NB4 (cell line): ENCODE results near the gene RARG.

ENCODE experiments used
- DNase-seq: peaks from one replicate; pipeline ENCODE4 v3.0.0; 2010; ENCODE audit warnings: low read depth
- H3K4me3 ChIP-seq: one replicate; pipeline ENCODE4 v1.5.1; 2011; ENCODE audit warnings: mild to moderate bottlenecking, low read depth, low read length, moderate library complexity
- CTCF ChIP-seq: IDR thresholded peaks from one replicate; pipeline ENCODE4 v1.5.1; 2012; ENCODE audit warnings: low read depth, low read length
- MAX ChIP-seq: IDR thresholded peaks from 2 replicates; pipeline ENCODE4 v1.6.1; 2011; ENCODE audit warnings: low read depth, low read length
- MYC ChIP-seq: IDR thresholded peaks from 2 replicates; pipeline ENCODE4 v1.6.1; 2011; ENCODE audit warnings: low read depth, low read length
- POLR2A ChIP-seq: IDR thresholded peaks from 2 replicates; pipeline ENCODE4 v1.6.1; 2011; ENCODE audit warnings: mild to moderate bottlenecking; ENCODE audit not compliant: insufficient read length; ENCODE audit errors: extremely low read depth

Gene RARG

GRCh38 chr12:53268630-53269562, 36.9 kb upstream of the RARG start:
- H3K4me3 ChIP-seq, result peak overlapping the region; percentile 75
- TF ChIP-seq MYC, result no peak
- TF ChIP-seq POLR2A, result no peak
- no peak for TF ChIP-seq MAX
- no peak for TF ChIP-seq CTCF
- DNase-seq, result no peak

GRCh38 chr12:53267999-53268629, 36.1 kb upstream of the RARG start, which contains the start of gene ESPL1:
Gene ESPL1, plus strand, starts transcription at chr12:53268299. Its CDS starts 468 bp downstream, at chr12:53268767.
- TF ChIP-seq POLR2A (peak; percentile 43), CTCF (peak; percentile 34), MAX (peak; percentile 53), MYC (peak; percentile 35; the same call in 1 of the 2 replicates)
- DNase-seq, result peak; percentile 94
- peak within 1 kb of the TSS; percentile 75 for H3K4me3 ChIP-seq

- TF ChIP-seq CTCF, result no peak
- TF ChIP-seq POLR2A, result no peak
- no peak for TF ChIP-seq MYC
- no peak for TF ChIP-seq MAX
- DNase-seq, result peak; percentile 50
These were observed 35.4 kb upstream of the RARG start for GRCh38 chr12:53267306-53267998.

GRCh38 chr12:53265783-53266182, 33.8 kb upstream of the RARG start:
- H3K4me3 ChIP-seq, result no peak overlapping the region
- TF ChIP-seq MAX, result no peak
- no peak for TF ChIP-seq MYC
- TF ChIP-seq CTCF, result no peak
- no peak for TF ChIP-seq POLR2A
- no peak for DNase-seq

More at GRCh38 chr12:53267306-53267998, 35.4 kb upstream of the RARG start:
- H3K4me3 ChIP-seq, result peak overlapping the region; percentile 75

- H3K4me3 ChIP-seq, result no peak overlapping the region
- no peak for DNase-seq
- TF ChIP-seq MYC, result no peak
- no peak for TF ChIP-seq CTCF
- no peak for TF ChIP-seq POLR2A
- TF ChIP-seq MAX, result no peak
These were observed 27.9 kb upstream of the RARG start for GRCh38 chr12:53259891-53260290.
